MM.1S (cell line): ENCODE data around the gene DPYSL4.

Source experiments
- DNase-seq: peaks from one replicate; pipeline ENCODE4 v3.0.0-alpha.2; 2015
- H2AFZ ChIP-seq: fragments of 300-600 bp; sonication (generic); 2 replicates; pipeline ENCODE4 v1.6.0; 2016; ENCODE audit warnings: antibody characterized with exemption, low read length
- H3F3A ChIP-seq: fragments of 300-600 bp; sonication (generic); 2 replicates; pipeline ENCODE4 v1.6.1; 2016; ENCODE audit warnings: mild to moderate bottlenecking, antibody characterized with exemption, low read length, moderate library complexity, mixed read lengths; ENCODE audit not compliant: insufficient read depth
- H3K27ac ChIP-seq: fragments of 300-600 bp; sonication (generic); 2 replicates; pipeline ENCODE4 v1.5.1; 2016; ENCODE audit warnings: mild to moderate bottlenecking, low read length
- H3K27me3 ChIP-seq: fragments of 300-600 bp; sonication (generic); replicated peaks from 2 replicates; pipeline ENCODE4 v1.6.0; 2016; ENCODE audit warnings: low read length; ENCODE audit not compliant: insufficient read depth
- H3K36me3 ChIP-seq: fragments of 300-600 bp; sonication (generic); replicated peaks from 2 replicates; pipeline ENCODE4 v1.6.1; 2016; ENCODE audit warnings: mild to moderate bottlenecking, low read length, mixed read lengths; ENCODE audit not compliant: insufficient read depth
- H3K4me1 ChIP-seq: fragments of 300-600 bp; sonication (generic); 2 replicates; pipeline ENCODE4 v1.6.1; 2016; ENCODE audit warnings: low read length, mixed read lengths
- H3K4me2 ChIP-seq: fragments of 300-600 bp; sonication (generic); 2 replicates; pipeline ENCODE4 v1.6.0; 2016; ENCODE audit warnings: low read depth, low read length
- H3K4me3 ChIP-seq: fragments of 300-600 bp; sonication (generic); 2 replicates; pipeline ENCODE4 v1.5.1; 2016; ENCODE audit warnings: low read length, mixed read lengths
- H3K79me2 ChIP-seq: fragments of 300-600 bp; sonication (generic); 2 replicates; pipeline ENCODE4 v1.6.1; 2016; ENCODE audit warnings: mixed run types, low read length, mixed read lengths
- H3K9ac ChIP-seq: fragments of 300-600 bp; sonication (generic); 2 replicates; pipeline ENCODE4 v1.6.1; 2016; ENCODE audit warnings: low read length, mixed read lengths
- H3K9me2 ChIP-seq: fragments of 300-600 bp; sonication (generic); replicated peaks from 2 replicates; pipeline ENCODE4 v1.6.1; 2016; ENCODE audit warnings: mild to moderate bottlenecking, low read length, mixed read lengths; ENCODE audit not compliant: insufficient read depth
- H3K9me3 ChIP-seq: fragments of 300-600 bp; sonication (generic); replicated peaks from 2 replicates; pipeline ENCODE4 v1.6.1; 2016; ENCODE audit warnings: mild to moderate bottlenecking, low read length, mixed read lengths; ENCODE audit not compliant: insufficient read depth
- H4K20me1 ChIP-seq: fragments of 300-600 bp; sonication (generic); 2 replicates; pipeline ENCODE4 v1.6.1; 2016; ENCODE audit warnings: mild to moderate bottlenecking, low read length, moderate library complexity, mixed read lengths; ENCODE audit not compliant: insufficient read depth
- CTCF ChIP-seq: fragments of 300-600 bp; sonication (generic); IDR thresholded peaks from 2 replicates; pipeline ENCODE4 v1.5.1; 2016; ENCODE audit warnings: antibody characterized with exemption, low read length, mixed read lengths
- EZH2 ChIP-seq: fragments of 300-600 bp; sonication (generic); optimal IDR thresholded peaks from 2 replicates; pipeline ENCODE3; 2017; ENCODE audit warnings: low read depth, mild to moderate bottlenecking, antibody characterized with exemption, low read length, mixed read lengths
- EZH2phosphoT487 ChIP-seq: fragments of 300-600 bp; sonication (generic); IDR thresholded peaks from 2 replicates; pipeline ENCODE4 v1.6.1; 2018; ENCODE audit warnings: antibody characterized with exemption, low read length

The DPYSL4 gene

DNA sequence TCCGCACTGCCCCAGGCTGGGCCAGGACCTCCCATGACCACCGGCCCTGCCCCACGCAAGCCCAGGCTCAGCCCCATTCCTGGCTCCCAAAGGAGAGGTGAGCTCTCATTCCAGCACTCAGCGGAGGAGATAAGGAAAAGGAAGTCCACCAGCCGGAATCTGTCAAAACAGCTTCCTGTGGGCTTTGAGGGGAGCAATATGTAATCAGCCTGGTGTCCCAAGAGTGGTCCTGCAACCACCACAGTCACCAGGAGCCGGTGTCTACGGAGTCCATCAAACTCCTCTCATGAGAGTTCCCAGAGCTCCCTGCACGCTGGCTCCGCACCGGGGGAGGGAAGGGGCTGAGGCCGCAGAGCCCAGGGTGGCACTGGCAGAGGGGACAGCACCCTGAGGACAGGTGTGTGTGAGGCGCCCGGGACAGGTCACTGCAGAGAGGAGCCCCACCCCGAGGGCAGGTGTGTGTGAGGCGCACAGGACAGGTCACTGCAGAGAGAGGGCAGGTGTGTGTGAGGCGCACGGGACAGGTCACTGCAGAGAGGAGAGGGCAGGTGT lies 63.2 kb downstream of the DPYSL4 start:
- no peak for TF ChIP-seq EZH2
- TF ChIP-seq EZH2phosphoT487 = no peak
- no peak for TF ChIP-seq CTCF
- DNase-seq = no peak
- no peaks in the 10 kb centered on the region for H3K4me1 ChIP-seq
- no peak overlapping the region for H2AFZ ChIP-seq
- no peaks in the 10 kb centered on the region for H3K9me3 ChIP-seq
- no peaks in the 10 kb centered on the region for H3K9me2 ChIP-seq
- H3K9ac ChIP-seq = no peak overlapping the region
- no peak overlapping the region for H3K27ac ChIP-seq
- no peaks in the 10 kb centered on the region for H4K20me1 ChIP-seq
- H3K36me3 ChIP-seq = no peaks in the 10 kb centered on the region
- H3K27me3 ChIP-seq = no peaks in the 10 kb centered on the region
- no peaks in the 10 kb centered on the region for H3F3A ChIP-seq
- no peak overlapping the region for H3K4me3 ChIP-seq
- H3K79me2 ChIP-seq = no peaks in the 10 kb centered on the region; the same call in 1 of the 2 replicates
- H3K4me2 ChIP-seq = no peak overlapping the region

DNA sequence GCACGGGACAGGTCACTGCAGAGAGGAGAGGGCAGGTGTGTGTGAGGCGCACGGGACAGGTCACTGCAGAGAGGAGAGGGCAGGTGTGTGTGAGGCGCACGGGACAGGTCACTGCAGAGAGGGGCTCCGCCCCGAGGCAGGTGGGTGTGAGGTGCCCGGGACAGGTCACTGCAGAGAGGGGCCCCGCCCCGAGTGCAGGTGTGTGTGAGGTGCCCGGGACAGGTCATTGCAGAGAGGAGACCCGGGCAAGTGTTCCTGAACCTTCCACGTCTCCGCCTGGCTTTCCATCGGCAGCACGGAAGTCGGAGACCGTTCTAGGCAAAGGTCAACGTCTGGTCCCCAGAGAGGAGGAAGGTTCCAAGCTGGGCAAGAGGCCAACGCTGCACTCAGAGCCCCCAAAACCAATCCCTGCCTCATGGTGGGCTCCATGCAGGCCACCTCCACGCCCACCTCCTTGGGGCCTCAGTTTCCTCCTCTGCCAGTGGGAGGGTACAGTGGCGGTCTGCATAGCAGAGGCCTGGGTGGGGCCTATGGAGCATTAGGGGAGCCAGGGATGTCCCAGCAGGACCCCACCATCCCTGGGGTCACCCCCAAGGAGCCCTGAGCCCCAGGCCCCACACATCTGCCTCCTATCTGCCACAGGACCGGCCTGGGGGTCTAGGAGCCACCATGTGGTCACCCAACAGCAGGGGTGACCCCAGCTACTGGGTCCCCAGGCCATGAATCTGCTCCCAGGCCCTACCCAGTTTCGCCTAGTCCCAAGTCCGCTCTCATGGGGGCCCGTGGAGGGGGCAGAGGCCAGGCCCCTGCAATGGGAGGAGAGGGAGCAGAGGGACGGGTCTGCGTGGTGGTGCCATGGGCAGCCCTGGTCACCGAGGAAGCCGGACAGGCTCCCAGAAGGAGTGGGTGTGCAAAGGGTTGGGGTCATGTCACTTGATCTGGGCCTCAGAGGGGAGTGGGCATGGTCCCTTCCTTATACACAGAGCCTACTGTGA lies 64.0 kb downstream of the DPYSL4 start:
- no peak overlapping the region for H2AFZ ChIP-seq
- DNase-seq = no peak
- H3K9me2 ChIP-seq = no peaks in the 10 kb centered on the region
- H3K27ac ChIP-seq = no peak overlapping the region
- H3K4me3 ChIP-seq = no peak overlapping the region
- no peaks in the 10 kb centered on the region for H3K9me3 ChIP-seq
- H3F3A ChIP-seq = no peaks in the 10 kb centered on the region
- no peaks in the 10 kb centered on the region for H3K4me1 ChIP-seq
- no peaks in the 10 kb centered on the region for H3K27me3 ChIP-seq
- H3K9ac ChIP-seq = no peak overlapping the region
- H3K36me3 ChIP-seq = no peaks in the 10 kb centered on the region
- TF ChIP-seq CTCF = no peak
- no peak for TF ChIP-seq EZH2
- no peak for TF ChIP-seq EZH2phosphoT487
- no peak overlapping the region for H3K4me2 ChIP-seq
- H3K79me2 ChIP-seq = no peaks in the 10 kb centered on the region; the same call in 1 of the 2 replicates
- no peaks in the 10 kb centered on the region for H4K20me1 ChIP-seq

DNA sequence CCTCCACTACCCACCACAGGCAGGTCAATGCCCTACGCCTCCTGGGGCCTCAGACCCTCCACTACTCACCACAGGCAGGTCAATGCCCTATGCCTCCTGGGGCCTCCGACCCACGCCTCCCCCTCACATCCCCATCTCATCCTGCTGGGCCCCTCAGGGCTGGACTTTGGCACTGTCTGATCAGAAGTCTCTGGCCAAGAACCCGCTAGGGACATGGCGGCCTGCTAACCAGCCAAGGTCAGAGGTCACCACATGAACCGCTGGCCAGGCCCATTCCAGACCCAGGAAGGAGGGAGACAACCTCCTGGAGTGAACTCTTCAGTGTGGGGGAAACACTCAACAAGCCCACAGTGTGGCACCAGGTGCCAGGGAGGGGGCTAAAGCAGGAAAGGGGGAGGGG lies 65.2 kb downstream of the DPYSL4 start:
- no peaks in the 10 kb centered on the region for H3F3A ChIP-seq
- no peaks in the 10 kb centered on the region for H3K36me3 ChIP-seq
- no peaks in the 10 kb centered on the region for H3K4me1 ChIP-seq
- TF ChIP-seq EZH2 = no peak
- TF ChIP-seq EZH2phosphoT487 = no peak
- H4K20me1 ChIP-seq = no peaks in the 10 kb centered on the region
- no peak overlapping the region for H3K4me2 ChIP-seq
- no peak overlapping the region for H2AFZ ChIP-seq
- no peak overlapping the region for H3K27ac ChIP-seq
- no peak for DNase-seq
- H3K4me3 ChIP-seq = no peak overlapping the region
- H3K9me2 ChIP-seq = no peaks in the 10 kb centered on the region
- no peaks in the 10 kb centered on the region for H3K27me3 ChIP-seq
- H3K9ac ChIP-seq = no peak overlapping the region
- H3K9me3 ChIP-seq = no peaks in the 10 kb centered on the region
- H3K79me2 ChIP-seq = no peaks in the 10 kb centered on the region; the same call in 1 of the 2 replicates
